ENCODE data around the gene ARL6IP4.

Gene ARL6IP4

DNA sequence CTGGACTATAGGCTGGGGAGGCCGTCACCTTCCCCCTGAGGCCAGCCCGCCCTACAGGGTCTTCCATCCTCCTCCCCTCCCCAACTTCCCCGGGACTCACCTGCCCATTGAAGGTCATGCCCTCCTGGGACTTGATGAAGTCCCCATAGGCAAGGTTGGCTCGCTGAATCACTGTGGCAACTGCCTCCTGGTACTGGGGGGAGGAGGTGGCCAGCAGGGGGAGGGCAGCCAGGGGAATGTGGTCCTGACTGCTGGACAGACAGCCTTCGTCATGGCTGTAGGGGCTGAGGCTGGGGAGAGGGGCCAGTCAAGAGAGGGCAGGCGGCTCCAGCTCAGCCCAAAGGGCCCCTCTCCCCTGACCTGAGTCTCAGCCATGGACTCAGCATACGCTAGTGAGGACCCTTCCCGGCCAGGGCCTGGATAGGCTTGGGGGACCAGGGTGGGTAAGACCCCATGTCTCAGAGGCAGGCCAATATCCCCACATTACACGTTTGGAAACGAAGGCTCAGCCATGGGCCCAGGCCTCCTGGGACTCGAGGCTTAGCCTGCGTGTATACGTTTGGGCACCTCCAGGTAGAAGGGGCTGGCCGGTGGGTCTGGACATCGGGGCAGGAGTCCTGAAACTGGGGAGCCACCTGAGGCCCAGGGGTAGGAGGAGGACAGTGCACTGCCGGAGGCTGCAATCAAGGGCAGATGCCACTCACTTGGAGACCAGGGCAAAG is 16.3 kb downstream of the ARL6IP4 start:
- ATAC-seq (ENCODE audit: low read depth) = no peak
- H3K9me3 Mint-ChIP-seq = no peaks in the 10 kb centered on the region
- H3K27ac Mint-ChIP-seq = no peak overlapping the region
- peaks cover 2% of the 10 kb centered on the region for H3K36me3 Mint-ChIP-seq
- H3K4me3 Mint-ChIP-seq = no peak overlapping the region
- peaks cover 7% of the 10 kb centered on the region for H3K4me1 Mint-ChIP-seq
- H3K27me3 Mint-ChIP-seq = no peaks in the 10 kb centered on the region
- no peak for DNase-seq (ENCODE audit: low spot score in 2 of 2)

DNA sequence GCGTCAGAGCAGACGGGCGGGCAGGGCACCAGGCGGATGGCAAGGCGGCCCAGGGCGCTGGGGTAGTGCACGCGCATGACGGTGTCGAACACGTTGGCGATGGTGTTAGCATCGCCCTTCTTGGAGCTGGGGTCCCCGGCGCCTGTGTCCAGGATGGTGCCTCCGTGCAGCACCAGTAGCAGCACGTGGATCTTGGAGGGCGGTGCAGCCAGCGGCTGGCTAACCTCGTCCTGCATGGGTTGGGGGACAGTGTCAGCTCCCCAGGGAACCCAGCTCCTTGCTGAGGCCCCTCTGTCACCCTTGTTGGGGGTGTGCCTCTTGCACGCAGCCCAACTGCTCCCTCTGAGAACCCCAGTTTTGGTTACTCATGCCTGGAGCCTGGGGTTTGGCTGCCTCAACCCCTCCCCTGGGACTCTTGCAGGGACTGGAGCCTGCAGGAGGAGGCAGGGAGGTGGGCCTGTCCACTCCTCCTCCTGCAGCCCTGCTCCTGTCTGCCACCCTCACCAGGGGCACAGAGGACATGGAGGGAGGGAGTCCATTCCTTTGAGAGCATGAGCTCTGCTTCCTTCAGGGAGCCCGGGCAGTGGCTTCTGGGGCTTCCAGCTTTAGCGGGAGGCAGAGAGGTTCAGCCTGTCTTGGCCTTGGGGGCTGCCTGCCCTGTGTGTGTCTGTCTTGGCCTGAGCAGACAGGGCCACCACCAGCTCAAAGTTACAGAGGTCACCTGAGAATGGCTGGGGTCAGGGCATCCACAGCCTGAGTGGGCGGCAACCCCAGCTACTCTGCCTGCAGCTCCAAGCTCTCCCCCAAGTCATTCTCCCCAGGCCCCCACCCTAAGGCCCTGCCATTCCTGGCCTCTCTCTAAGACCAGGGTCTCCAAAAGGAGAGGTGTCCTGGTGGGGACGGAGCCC is 17.1 kb downstream of the ARL6IP4 start:
- Mint-ChIP-seq H3K9me3 (no peaks in the 10 kb centered on the region), H3K27ac (no peak overlapping the region), H3K36me3 (peaks cover 2% of the 10 kb centered on the region), H3K4me3 (no peak overlapping the region), H3K4me1 (peaks cover 7% of the 10 kb centered on the region), H3K27me3 (no peaks in the 10 kb centered on the region)
- no peak for DNase-seq (ENCODE audit: low spot score in 2 of 2)
- no peak for ATAC-seq (ENCODE audit: low read depth)

DNA sequence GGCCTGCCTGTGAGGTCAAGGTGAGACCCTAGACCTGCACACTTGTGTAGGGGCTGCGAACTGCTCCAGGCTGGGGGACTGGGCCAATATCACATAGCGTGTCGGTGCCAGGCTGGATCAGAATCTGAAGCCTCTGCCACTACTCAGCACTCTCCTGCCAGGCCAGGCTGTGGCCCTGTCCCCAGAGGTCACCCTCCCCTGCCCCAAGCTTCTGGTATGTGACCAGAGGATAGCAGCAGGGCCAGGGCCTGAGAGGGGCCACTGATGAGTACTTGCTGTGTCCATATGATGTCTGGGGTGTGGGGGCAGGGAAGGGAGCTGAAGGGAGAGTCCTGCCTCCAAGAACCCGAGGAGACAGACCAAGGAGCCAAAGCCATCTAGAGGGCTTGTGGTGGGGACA is 17.8 kb downstream of the ARL6IP4 start:
- Mint-ChIP-seq H3K36me3 (peaks cover 2% of the 10 kb centered on the region), H3K9me3 (no peaks in the 10 kb centered on the region), H3K4me3 (no peak overlapping the region), H3K27me3 (no peaks in the 10 kb centered on the region), H3K27ac (no peak overlapping the region), H3K4me1 (peaks cover 6% of the 10 kb centered on the region)
- no peak for DNase-seq (ENCODE audit: low spot score in 2 of 2)
- ATAC-seq (ENCODE audit: low read depth) = no peak

DNA sequence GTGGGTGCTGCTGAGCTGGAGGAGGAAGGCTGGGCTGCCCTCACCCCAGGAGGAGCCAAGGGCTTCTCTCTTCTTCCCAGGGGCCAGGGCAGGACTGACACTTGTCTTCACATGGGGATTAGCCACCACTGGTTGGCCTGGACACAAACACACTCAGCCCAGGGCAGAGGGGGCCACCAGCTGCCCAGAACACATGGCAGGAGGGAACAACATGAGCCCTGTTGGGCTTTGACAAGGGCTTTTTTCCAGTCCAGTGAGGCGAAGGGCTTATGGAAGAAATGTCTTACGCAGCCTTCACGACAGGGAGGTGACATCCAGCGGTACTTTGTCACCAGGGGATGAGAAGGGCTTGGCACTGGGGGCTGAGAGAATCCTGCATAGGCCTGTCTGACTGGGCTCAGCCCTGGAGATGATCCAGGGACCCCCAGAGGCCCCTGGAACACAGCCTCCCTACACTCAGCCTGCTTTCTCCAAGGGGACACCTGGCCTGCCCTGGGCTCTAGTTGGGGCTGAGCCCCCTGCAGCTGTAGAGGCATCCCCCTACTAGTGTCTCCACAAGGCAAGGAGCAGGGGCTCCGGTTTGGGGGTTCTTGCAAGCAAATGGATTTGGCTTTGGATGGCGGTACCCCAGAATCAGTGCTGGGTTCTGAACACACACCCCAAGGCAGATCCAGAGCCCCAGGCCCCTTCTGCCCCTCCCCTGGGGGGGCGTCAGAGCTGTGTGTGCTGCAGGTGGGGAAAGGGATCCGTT is 18.9 kb downstream of the ARL6IP4 start:
- Mint-ChIP-seq H3K4me1 (peaks cover 1% of the 10 kb centered on the region), H3K27ac (no peak overlapping the region), H3K4me3 (no peak overlapping the region), H3K36me3 (peaks cover 3% of the 10 kb centered on the region), H3K9me3 (no peaks in the 10 kb centered on the region), H3K27me3 (no peaks in the 10 kb centered on the region)
- no peak for DNase-seq (ENCODE audit: low spot score in 2 of 2)
- ATAC-seq (ENCODE audit: low read depth) = no peak

DNA sequence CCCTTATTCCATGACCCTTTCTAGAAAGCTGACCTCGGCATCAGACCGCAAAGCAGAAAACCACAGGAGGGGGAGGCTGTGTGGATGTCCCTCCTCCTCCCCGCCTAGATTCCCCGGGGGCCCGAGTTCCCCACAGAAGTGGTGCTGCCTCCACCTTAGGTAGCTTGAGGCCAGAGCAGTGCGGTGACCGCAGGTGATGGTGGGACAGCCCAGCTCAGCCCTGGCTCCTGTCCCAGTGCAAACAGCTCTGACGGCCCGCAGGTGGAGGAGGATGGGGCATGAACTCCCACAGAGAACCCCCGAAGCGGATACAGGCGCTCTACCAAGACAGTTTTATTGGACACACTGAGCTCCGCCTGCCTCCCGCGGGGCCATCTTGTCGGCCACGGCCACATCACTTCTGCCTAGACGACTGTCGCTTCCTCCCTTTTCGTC is 19.5 kb downstream of the ARL6IP4 start:
- H3K4me3 Mint-ChIP-seq = no peak overlapping the region
- no peak overlapping the region for H3K27ac Mint-ChIP-seq
- DNase-seq (ENCODE audit: low spot score in 2 of 2) = no peak
- peaks cover 5% of the 10 kb centered on the region for H3K36me3 Mint-ChIP-seq
- no peaks in the 10 kb centered on the region for H3K4me1 Mint-ChIP-seq
- H3K9me3 Mint-ChIP-seq = no peaks in the 10 kb centered on the region
- H3K27me3 Mint-ChIP-seq = no peaks in the 10 kb centered on the region
- ATAC-seq (ENCODE audit: low read depth) = no peak

DNA sequence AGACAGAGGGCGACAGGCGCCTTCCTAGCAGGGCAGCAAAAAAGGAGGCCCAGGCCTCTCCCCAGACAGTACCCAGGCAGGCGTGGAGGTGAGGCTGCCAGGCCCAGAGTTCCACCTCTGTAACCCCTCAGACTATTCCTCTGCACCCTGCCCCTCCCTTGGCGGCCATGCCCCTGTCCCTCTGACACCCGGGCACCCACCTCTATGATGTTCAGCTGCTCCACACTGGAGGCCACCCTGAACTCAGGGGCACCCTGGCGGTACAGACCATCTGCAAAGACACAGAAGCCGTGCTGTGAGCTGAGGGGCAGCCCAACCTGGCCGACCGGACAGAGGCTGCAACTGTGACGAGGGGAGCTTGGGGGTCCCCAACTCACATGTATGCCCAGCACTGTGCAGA is 20.1 kb downstream of the ARL6IP4 start:
- no peak for ATAC-seq (ENCODE audit: low read depth)
- H3K27me3 Mint-ChIP-seq = no peaks in the 10 kb centered on the region

DNA sequence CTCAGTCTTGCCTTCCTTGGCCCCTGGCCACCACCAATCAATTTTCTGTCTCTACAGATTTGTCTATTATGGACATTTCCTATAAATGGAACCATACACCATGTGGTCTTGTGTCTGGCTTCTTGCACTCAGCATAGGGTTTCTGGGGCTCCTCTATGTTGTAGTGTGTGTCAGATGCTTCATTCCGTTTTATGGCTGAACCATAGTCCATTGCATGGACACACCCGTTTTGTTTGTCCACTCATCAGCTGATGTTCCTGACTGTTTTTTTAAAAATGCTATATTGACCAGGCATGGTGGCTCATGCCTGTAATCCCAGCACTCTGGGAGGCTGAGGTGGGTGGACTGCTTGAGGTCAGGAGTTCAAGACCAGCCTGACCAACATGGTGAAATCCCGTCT is 21.0 kb downstream of the ARL6IP4 start:
- Mint-ChIP-seq H3K4me1 (no peaks in the 10 kb centered on the region), H3K36me3 (peaks cover 5% of the 10 kb centered on the region), H3K27me3 (no peaks in the 10 kb centered on the region), H3K27ac (no peak overlapping the region), H3K9me3 (no peaks in the 10 kb centered on the region), H3K4me3 (no peak overlapping the region)
- ATAC-seq (ENCODE audit: low read depth) (no peak), DNase-seq (ENCODE audit: low spot score in 2 of 2) (no peak)

More for the DNA sequence above, 20.1 kb downstream of the ARL6IP4 start:
- Mint-ChIP-seq H3K9me3 (no peaks in the 10 kb centered on the region), H3K4me3 (no peak overlapping the region), H3K36me3 (peaks cover 5% of the 10 kb centered on the region), H3K4me1 (no peaks in the 10 kb centered on the region), H3K27ac (no peak overlapping the region)
- no peak for DNase-seq (ENCODE audit: low spot score in 2 of 2)

DNA sequence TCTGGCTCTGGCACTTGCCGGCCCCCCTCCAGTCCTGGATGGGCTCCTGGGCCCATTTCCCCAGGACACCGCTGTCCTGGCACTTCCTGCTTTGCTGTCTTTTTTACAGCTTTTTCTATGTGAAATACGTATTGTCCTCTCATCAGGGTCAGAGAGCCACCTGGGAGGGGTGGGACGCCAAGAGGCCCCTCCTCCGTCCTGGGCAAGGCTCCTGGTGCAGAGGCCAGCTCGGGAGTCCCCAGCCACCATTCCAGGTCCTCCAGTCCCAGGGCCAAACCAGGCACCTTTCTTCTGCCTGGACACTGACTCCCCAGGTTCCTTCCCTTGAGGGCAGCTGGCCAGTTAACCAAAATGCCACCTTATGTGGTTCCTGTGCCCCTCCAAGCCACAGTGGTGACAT is 22.8 kb downstream of the ARL6IP4 start:
- DNase-seq (ENCODE audit: low spot score in 2 of 2) = no peak
- H3K9me3 Mint-ChIP-seq = no peaks in the 10 kb centered on the region
- ATAC-seq (ENCODE audit: low read depth) = no peak
- no peak overlapping the region for H3K27ac Mint-ChIP-seq
- H3K27me3 Mint-ChIP-seq = no peaks in the 10 kb centered on the region
- H3K4me3 Mint-ChIP-seq = no peak overlapping the region
- H3K4me1 Mint-ChIP-seq = no peaks in the 10 kb centered on the region
- H3K36me3 Mint-ChIP-seq = peaks cover 7% of the 10 kb centered on the region

DNA sequence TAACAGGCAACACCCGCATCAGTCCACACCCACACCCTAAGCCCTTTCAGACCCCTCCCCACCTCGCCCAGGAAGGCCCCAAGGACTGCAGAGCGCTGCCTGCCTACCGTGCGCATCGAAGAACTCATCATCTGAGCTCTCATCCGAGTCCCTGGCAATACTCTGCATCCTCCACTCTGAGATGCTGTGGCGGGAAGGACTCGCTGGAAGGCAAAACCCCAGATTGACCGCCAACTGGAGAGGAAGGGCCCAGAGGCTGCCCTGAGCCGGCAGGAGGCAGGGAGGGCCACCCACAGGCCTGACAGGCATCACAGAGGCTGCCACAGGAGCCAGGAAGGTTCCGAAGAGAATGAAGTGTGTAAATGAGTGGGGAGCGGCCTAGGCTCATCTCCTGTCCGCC is 23.8 kb downstream of the ARL6IP4 start:
- no peak for ATAC-seq (ENCODE audit: low read depth)
- H3K4me3 Mint-ChIP-seq = no peak overlapping the region
- no peaks in the 10 kb centered on the region for H3K4me1 Mint-ChIP-seq
- H3K27ac Mint-ChIP-seq = no peak overlapping the region
- peaks cover 10% of the 10 kb centered on the region for H3K36me3 Mint-ChIP-seq
- no peaks in the 10 kb centered on the region for H3K9me3 Mint-ChIP-seq
- no peaks in the 10 kb centered on the region for H3K27me3 Mint-ChIP-seq
- DNase-seq (ENCODE audit: low spot score in 2 of 2) = no peak

DNA sequence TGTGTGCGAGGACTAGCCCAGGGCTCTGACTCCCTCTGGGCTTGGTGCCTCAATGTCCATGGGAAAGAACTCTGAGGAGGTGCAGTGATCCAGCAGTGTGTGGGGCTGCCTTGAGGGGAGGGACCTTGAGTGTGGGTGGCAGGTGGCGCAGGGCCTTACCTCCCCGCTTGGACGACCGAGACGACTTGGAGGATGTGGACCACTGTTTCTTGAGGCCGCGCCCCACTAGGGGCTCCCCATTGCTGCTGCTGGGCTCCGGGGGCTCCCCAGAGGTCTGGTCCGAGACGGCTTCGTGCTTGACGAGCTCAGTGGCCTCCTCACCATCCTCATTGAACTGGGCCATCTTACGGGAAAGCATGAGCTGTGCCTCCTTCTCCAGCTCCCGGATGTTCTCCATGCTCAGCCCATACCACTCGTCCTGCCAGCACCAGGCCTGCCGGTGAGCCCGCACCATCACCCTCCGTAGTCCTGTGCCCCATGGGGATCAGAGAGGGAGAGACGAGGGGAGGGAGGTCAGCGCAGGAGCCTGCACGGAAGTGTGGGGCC is 24.7 kb downstream of the ARL6IP4 start:
- Mint-ChIP-seq H3K4me1 (no peaks in the 10 kb centered on the region), H3K9me3 (no peaks in the 10 kb centered on the region), H3K27me3 (no peaks in the 10 kb centered on the region), H3K27ac (no peak overlapping the region), H3K4me3 (no peak overlapping the region), H3K36me3 (peaks cover 12% of the 10 kb centered on the region)
- ATAC-seq (ENCODE audit: low read depth) (no peak), DNase-seq (ENCODE audit: low spot score in 2 of 2) (no peak)

DNA sequence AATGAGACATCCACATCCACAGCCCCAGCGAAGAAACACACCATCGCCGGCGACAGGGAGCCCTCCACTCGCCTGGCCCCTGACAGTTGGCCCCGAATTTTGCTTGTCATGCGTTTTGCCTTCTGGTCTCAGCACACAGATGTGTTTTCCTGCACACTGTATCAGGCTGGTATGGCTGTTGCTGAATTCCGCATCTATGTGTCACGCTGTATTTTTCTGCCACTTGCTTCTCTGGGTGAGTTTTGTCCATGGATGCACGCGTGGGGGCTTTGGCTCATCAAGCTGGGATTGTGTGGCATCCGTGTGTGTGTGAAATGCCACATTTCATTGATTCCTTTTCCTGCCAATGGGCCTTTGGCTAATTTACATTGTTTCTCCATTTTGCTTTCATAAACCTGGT is 26.5 kb downstream of the ARL6IP4 start:
- Mint-ChIP-seq H3K9me3 (no peaks in the 10 kb centered on the region), H3K27me3 (no peaks in the 10 kb centered on the region), H3K27ac (no peak overlapping the region), H3K4me1 (no peaks in the 10 kb centered on the region), H3K4me3 (no peak overlapping the region), H3K36me3 (peaks cover 15% of the 10 kb centered on the region)
- DNase-seq (ENCODE audit: low spot score in 2 of 2) = no peak
- no peak for ATAC-seq (ENCODE audit: low read depth)

DNA sequence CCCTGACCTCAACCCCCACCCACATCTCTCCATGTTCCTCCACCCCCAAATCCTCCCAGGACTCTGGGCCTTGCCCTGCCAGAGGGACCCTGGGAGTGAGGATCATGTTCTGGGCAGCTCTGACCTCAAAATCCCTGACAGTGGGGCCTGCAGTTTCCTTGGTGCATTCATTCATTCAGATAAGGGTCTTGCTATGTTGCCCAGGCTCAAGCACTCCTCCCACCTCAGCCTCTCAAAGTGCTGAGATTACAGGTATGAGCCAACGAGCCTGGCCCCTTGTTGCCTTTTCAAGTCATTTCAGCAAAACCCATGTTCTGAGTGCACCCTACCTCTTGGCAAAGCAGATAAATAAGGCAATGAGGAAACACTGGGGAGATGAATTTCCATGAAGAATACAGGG is 29.6 kb downstream of the ARL6IP4 start:
- Mint-ChIP-seq H3K36me3 (peaks cover 14% of the 10 kb centered on the region), H3K4me1 (no peaks in the 10 kb centered on the region), H3K27me3 (no peaks in the 10 kb centered on the region), H3K4me3 (no peak overlapping the region), H3K27ac (peak overlapping the region; percentile 57), H3K9me3 (no peaks in the 10 kb centered on the region)
- DNase-seq (ENCODE audit: low spot score in 2 of 2) = no peak
- ATAC-seq (ENCODE audit: low read depth) = no peak

DNA sequence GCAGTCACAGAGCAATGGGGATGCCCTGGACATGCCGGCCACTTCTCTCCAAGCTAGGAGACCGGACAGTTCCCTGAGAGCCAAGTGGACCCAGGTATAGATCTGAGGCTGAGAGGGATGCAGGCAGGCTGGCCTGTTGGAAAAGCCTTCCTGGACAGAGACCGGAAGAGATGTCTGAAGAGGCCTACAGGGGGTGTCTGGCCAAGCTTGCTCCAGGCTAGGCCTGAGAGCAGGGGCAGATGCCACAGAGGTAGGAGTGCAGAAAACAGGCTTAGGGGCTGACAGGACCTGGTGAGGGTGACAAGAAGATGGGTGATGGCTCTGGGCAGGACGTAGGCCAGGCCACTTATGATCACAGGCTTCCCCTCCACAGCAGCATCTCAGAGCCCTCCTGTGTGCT is 30.2 kb downstream of the ARL6IP4 start:
- H3K4me1 Mint-ChIP-seq = no peaks in the 10 kb centered on the region
- H3K27ac Mint-ChIP-seq = peak overlapping the region; percentile 57
- H3K36me3 Mint-ChIP-seq = peaks cover 14% of the 10 kb centered on the region
- H3K9me3 Mint-ChIP-seq = no peaks in the 10 kb centered on the region
- DNase-seq (ENCODE audit: low spot score in 2 of 2) (no peak), ATAC-seq (ENCODE audit: low read depth) (no peak)
- H3K27me3 Mint-ChIP-seq = no peaks in the 10 kb centered on the region
- H3K4me3 Mint-ChIP-seq = no peak overlapping the region

DNA sequence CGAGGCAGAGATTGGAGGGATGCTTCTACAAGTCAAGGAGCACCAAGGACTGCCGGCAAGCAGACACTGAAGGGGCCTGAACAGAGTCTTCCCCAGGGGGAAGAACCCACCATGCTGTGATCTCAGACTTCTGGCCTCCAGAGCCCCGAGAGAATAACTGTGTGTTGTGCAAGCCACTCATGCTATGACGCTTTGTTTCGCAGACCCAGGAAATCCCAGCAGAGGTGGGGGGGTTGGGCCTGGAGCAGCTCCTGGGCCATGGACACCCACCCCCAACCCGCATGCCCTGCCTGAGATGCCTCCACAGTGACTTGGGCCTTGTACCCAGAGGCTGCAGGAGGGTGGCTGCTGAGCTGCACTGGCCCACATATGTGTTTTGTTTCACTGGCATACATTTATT is 31.2 kb downstream of the ARL6IP4 start:
- ATAC-seq (ENCODE audit: low read depth) (no peak), DNase-seq (ENCODE audit: low spot score in 2 of 2) (no peak)
- Mint-ChIP-seq H3K9me3 (no peaks in the 10 kb centered on the region), H3K27ac (no peak overlapping the region), H3K27me3 (no peaks in the 10 kb centered on the region), H3K4me1 (no peaks in the 10 kb centered on the region), H3K4me3 (no peak overlapping the region), H3K36me3 (peaks cover 16% of the 10 kb centered on the region)

Data from memory B cell (primary cell).